A549 (cell line): ENCODE results near the gene GPS1. TPM values are rescaled to one million over a fixed set of nuclear protein-coding genes. Genes with fewer than 3 reads are reported as not detected.

ENCODE experiments used
- ATAC-seq, 2 experiments: fragments of 200-7000 bp in 1 of 2; fragments of >200 bp in 1 of 2; cut with Nextera tagmentation in 1 of 2; cut with Tn5 transposase in 1 of 2; 3 replicates each; pipeline versions ENCODE4 v1.8.0 to v1.9.1; 2018 to 2020; ENCODE audit warnings: mild to moderate bottlenecking in 1 of 2, moderate library complexity in 1 of 2
- CTCF ChIA-PET: fragments of 300-600 bp; sonication (Branson Sonifier 250); formaldehyde crosslinking; extraction: SDS; loops from one replicate; lab custom pipeline; 2021; ENCODE audit warnings: antibody characterized with exemption, inconsistent platforms; lab: Yijun Ruan, JAX
- POLR2A ChIA-PET: fragments of 350-600 bp; formaldehyde crosslinking; extraction: SDS; loops from one replicate; lab custom pipeline; 2021; ENCODE audit warnings: antibody characterized with exemption, inconsistent platforms; lab: Yijun Ruan, JAX
- DNase-seq, 2 experiments: peaks; one replicate each; pipeline versions ENCODE4 v3.0.0 to v3.0.0-alpha.2; 2011 to 2016; ENCODE audit warnings: low read depth in 1 of 2, low spot score in 1 of 2
- FAIRE-seq: peaks from 2 replicates; lab custom pipeline; 2011; peaks lifted over from hg19 to GRCh38; lab: Jason Lieb, UNC
- H3K27ac ChIP-seq, 2 experiments: fragments of >200 bp; sonication (Bioruptor Twin); formaldehyde crosslinking; 3 replicates each; pipeline ENCODE4 v1.5.1; 2016 to 2017
- H3K4me1 ChIP-seq: fragments of >200 bp; sonication (Bioruptor Twin); formaldehyde crosslinking; 3 replicates; pipeline ENCODE4 v1.6.1; 2016
- H3K4me2 ChIP-seq: fragments of >200 bp; sonication (Bioruptor Twin); formaldehyde crosslinking; 3 replicates; pipeline ENCODE4 v1.6.1; 2016
- H3K4me3 ChIP-seq: fragments of >200 bp; sonication (Bioruptor Twin); formaldehyde crosslinking; 3 replicates; pipeline ENCODE4 v1.5.1; 2016
- H3K9me3 ChIP-seq: fragments of >200 bp; sonication (Bioruptor Twin); formaldehyde crosslinking; 3 replicates; pipeline ENCODE4 v1.6.1; 2016
- BHLHE40 ChIP-seq: IDR thresholded peaks from 2 replicates; pipeline ENCODE4 v1.6.1; 2012; ENCODE audit warnings: low read depth, low read length, inconsistent platforms
- CHD2 ChIP-seq: fragments of 150-350 bp; IDR thresholded peaks from 2 replicates; pipeline ENCODE4 v1.6.1; 2014; ENCODE audit warnings: low read length; ENCODE audit not compliant: partially characterized antibody
- CTCF ChIP-seq: fragments of >200 bp; sonication (Bioruptor Twin); formaldehyde crosslinking; IDR thresholded peaks from 3 replicates; pipeline ENCODE4 v1.5.1; 2016
- EHMT2 ChIP-seq: fragments of 200-600 bp; sonication (generic); IDR thresholded peaks from 2 replicates; pipeline ENCODE4 v1.6.1; 2016; ENCODE audit warnings: antibody characterized with exemption, low read depth, mild to moderate bottlenecking, moderate library complexity
- EP300 ChIP-seq, 2 experiments: fragments of >200 bp; sonication (Bioruptor Twin); formaldehyde crosslinking; IDR thresholded peaks; 2 replicates in 1 of 2; 3 replicates in 1 of 2; pipeline ENCODE4 v1.6.1; 2016 to 2017
- FOSL2 ChIP-seq, 2 experiments: fragments of 450-650 bp in 1 of 2; fragments of >200 bp in 1 of 2; sonication (Bioruptor Twin) in 1 of 2; formaldehyde crosslinking; IDR thresholded peaks; 2 replicates each; pipeline versions ENCODE4 v1.5.0 to v1.6.1; 2016 to 2020; ENCODE audit warnings: mild to moderate bottlenecking in 1 of 2, moderate library complexity in 1 of 2
- FOXS1 ChIP-seq: fragments of 250-450 bp; sonication (Bioruptor Pico); IDR thresholded peaks from 2 replicates; pipeline ENCODE4 v1.5.0; 2020; ENCODE audit warnings: mild to moderate bottlenecking, moderate library complexity
- HEYL ChIP-seq: fragments of 250-450 bp; sonication (Bioruptor Pico); IDR thresholded peaks from 2 replicates; pipeline ENCODE4 v1.8.0; 2021; ENCODE audit warnings: mild to moderate bottlenecking, moderate library complexity
- HMGXB4 ChIP-seq: fragments of 250-450 bp; sonication (Bioruptor Pico); IDR thresholded peaks from 2 replicates; pipeline ENCODE4 v1.5.0; 2021; ENCODE audit warnings: mild to moderate bottlenecking, moderate library complexity, borderline replicate concordance
- HOXA7 ChIP-seq: fragments of 250-450 bp; sonication (Bioruptor Pico); IDR thresholded peaks from 2 replicates; pipeline ENCODE4 v1.5.0; 2020; ENCODE audit warnings: mild to moderate bottlenecking, moderate library complexity
- HOXB5 ChIP-seq: fragments of 250-450 bp; sonication (Bioruptor Pico); IDR thresholded peaks from 2 replicates; pipeline ENCODE4 v1.5.0; 2020; ENCODE audit warnings: mild to moderate bottlenecking, moderate library complexity
- MAZ ChIP-seq: fragments of 150-350 bp; IDR thresholded peaks from 2 replicates; pipeline ENCODE4 v1.6.1; 2014; ENCODE audit warnings: antibody characterized with exemption, low read depth, low read length, borderline replicate concordance
- NFE2L2 ChIP-seq: fragments of 150-350 bp; conservative IDR thresholded peaks from 2 replicates; pipeline ENCODE4 v1.6.1; 2014; ENCODE audit warnings: low read length
- PBX3 ChIP-seq: IDR thresholded peaks from 2 replicates; pipeline ENCODE4 v1.6.1; 2012
- POLR2A ChIP-seq: IDR thresholded peaks from 2 replicates; pipeline ENCODE4 v1.6.1; 2012; ENCODE audit warnings: mild to moderate bottlenecking, low read length
- POLR2AphosphoS2 ChIP-seq: conservative IDR thresholded peaks from 2 replicates; pipeline ENCODE4 v1.6.1; 2012; ENCODE audit warnings: low read length, improper control_type of control experiment, inconsistent platforms
- RAD21 ChIP-seq, 2 experiments: fragments of >200 bp in 1 of 2; sonication (Bioruptor Twin) in 1 of 2; formaldehyde crosslinking in 1 of 2; IDR thresholded peaks in 1 of 2; conservative IDR thresholded peaks in 1 of 2; 2 replicates in 1 of 2; 3 replicates in 1 of 2; pipeline ENCODE4 v1.6.1; 2012 to 2018; ENCODE audit warnings: inconsistent platforms in 1 of 2
- RCOR1 ChIP-seq: fragments of 150-350 bp; IDR thresholded peaks from 2 replicates; pipeline ENCODE4 v1.6.1; 2014; ENCODE audit warnings: antibody characterized with exemption, low read length, low read depth
- REST ChIP-seq: fragments of 200-600 bp; sonication (generic); IDR thresholded peaks from 2 replicates; pipeline ENCODE4 v1.6.1; 2016; ENCODE audit warnings: antibody characterized with exemption, mild to moderate bottlenecking, moderate library complexity
- RFX5 ChIP-seq: fragments of 450-650 bp; IDR thresholded peaks from 2 replicates; pipeline ENCODE4 v1.7.1; 2014; ENCODE audit warnings: antibody characterized with exemption, mild to moderate bottlenecking, moderate library complexity
- TFCP2L1 ChIP-seq: fragments of 250-450 bp; sonication (Bioruptor Pico); IDR thresholded peaks from 2 replicates; pipeline ENCODE4 v1.5.0; 2021; ENCODE audit warnings: mild to moderate bottlenecking
- TP53 ChIP-seq: fragments of 250-450 bp; sonication (Bioruptor Pico); IDR thresholded peaks from 2 replicates; pipeline ENCODE4 v1.5.0; 2021; ENCODE audit warnings: mild to moderate bottlenecking, moderate library complexity
- ZC3H11A ChIP-seq: fragments of 450-650 bp; IDR thresholded peaks from 2 replicates; pipeline ENCODE4 v1.6.1; 2014; ENCODE audit warnings: antibody characterized with exemption, mild to moderate bottlenecking
- ZNF302 ChIP-seq: fragments of 250-450 bp; sonication (Bioruptor Pico); IDR thresholded peaks from 2 replicates; pipeline ENCODE4 v1.9.0; 2021; ENCODE audit warnings: inconsistent platforms, mild to moderate bottlenecking, moderate library complexity
- ZSCAN20 ChIP-seq: fragments of 250-450 bp; sonication (Bioruptor Pico); IDR thresholded peaks from 2 replicates; pipeline ENCODE4 v1.8.0; 2022; ENCODE audit warnings: mild to moderate bottlenecking, moderate library complexity
- WGBS: methylation state at CpG from one replicate; pipeline ENCODE4 v1.1.6; 2017; ENCODE audit errors: missing lambda C conversion rate; 5-methylcytosine and 5-hydroxymethylcytosine counted together
- polyA plus RNA-seq, 4 experiments: library from polyadenylated mRNA; depleted of rRNA in 3 of 4; stranded (reverse); fragments of >200 nt; fragmentation: RNase III in 1 of 4; extraction: RNeasy Plus Mini Kit Qiagen cat#74134 plus additional on column Dnase treatment in 1 of 4; gene quantifications; 2 replicates in 3 of 4; 3 replicates in 1 of 4; pipeline ENCODE4 v1.2.3, GENCODE V29; 2011 to 2017

Gene GPS1
- polyA plus RNA-seq, 2 of the 4 experiments (the other 2 are of a cell fraction) = 89.4 to 126 TPM

GRCh38 chr17:82060614-82061013, 8.9 kb downstream of the GPS1 start (continued):
- no peak for TF ChIP-seq REST
- no peak for TF ChIP-seq FOXS1 (CRISPR knock-in tag)
- no peak for TF ChIP-seq HOXB5
- no peak for TF ChIP-seq EHMT2
- TF ChIP-seq FOSL2 (IDR thresholded peaks at IDR 0.05) = no peak
- TF ChIP-seq FOSL2 (CRISPR knock-in tag; IDR thresholded peaks at IDR 0.05) = no peak
- no peak for TF ChIP-seq TP53 (CRISPR knock-in tag)
- no peak for TF ChIP-seq CHD2
- no peak for TF ChIP-seq EP300 (IDR thresholded peaks at IDR 0.05)

GRCh38 chr17:82061047-82061925, 9.6 kb downstream of the GPS1 start:
- WGBS = 91% methylated on average over 16 of the region's 34 CpGs

More at GRCh38 chr17:82061047-82061925, 9.6 kb downstream of the GPS1 start:
- H3K4me2 ChIP-seq = no peak overlapping the region
- H3K4me1 ChIP-seq = peaks cover 18% of the 10 kb centered on the region
- FAIRE-seq (no peak), ATAC-seq (peak in 1 of 2 experiments; percentile 0; a peak in 1 of 6 replicates), DNase-seq (no peak)
- ChIA-PET CTCF (interaction anchor here (1.1 to 21.7 kb wide), 6 partner anchors 9 to 102 kb away, joined by 3 to 191 read pairs (median 4); partner anchors contain the start of genes DCXR, GPS1, RAC3 and RFNG), POLR2A (interaction anchor here (2.8 kb wide), 1 partner anchor 24 kb away, joined by 10 read pairs; the partner anchor contains the start of gene DCXR)
- no peak overlapping the region for H3K4me3 ChIP-seq
- TF ChIP-seq ZSCAN20 (no peak), REST (no peak), NFE2L2 (no peak), HMGXB4 (no peak), TFCP2L1 (CRISPR knock-in tag) (no peak), RCOR1 (no peak), POLR2A (no peak), PBX3 (no peak), MAZ (no peak), HEYL (CRISPR knock-in tag) (no peak), BHLHE40 (no peak), RAD21 (conservative IDR thresholded peaks at IDR 0.05 in 1 of 2, IDR thresholded peaks at IDR 0.05 in 1 of 2) (no peak), HOXA7 (CRISPR knock-in tag) (no peak), CTCF (no peak), RFX5 (no peak), POLR2AphosphoS2 (no peak), ZC3H11A (no peak), ZNF302 (CRISPR knock-in tag) (no peak), EP300 (IDR thresholded peaks at IDR 0.05) (no peak)
- H3K9me3 ChIP-seq = no peaks in the 10 kb centered on the region
- no peak overlapping the region for H3K27ac ChIP-seq
